KOPT-K1 (cell line): Measurements from ENCODE around the gene BPHL.
"Not testable (repeated sequence)": the region's sequence is repeated elsewhere in the genome, so short reads cannot be mapped to it uniquely, and the experiment has no call there.

ENCODE experiments used
- H3K27ac ChIP-seq: fragments of 200-600 bp; sonication (generic); 2 replicates; pipeline ENCODE4 v1.5.1; 2016; ENCODE audit warnings: antibody characterized with exemption, mild to moderate bottlenecking, low read depth, low read length; ENCODE audit not compliant: poor library complexity, severe bottlenecking
- H3K36me3 ChIP-seq: fragments of 200-600 bp; sonication (generic); 2 replicates; pipeline ENCODE4 v1.5.1; 2017; ENCODE audit warnings: antibody characterized with exemption, mild to moderate bottlenecking, low read length, moderate library complexity; ENCODE audit not compliant: insufficient read depth
- H3K9me3 ChIP-seq: fragments of 200-600 bp; sonication (generic); 2 replicates; pipeline ENCODE4 v1.5.1; 2017; ENCODE audit warnings: antibody characterized with exemption, low read length, mild to moderate bottlenecking; ENCODE audit not compliant: insufficient read depth, poor library complexity, severe bottlenecking

BPHL gene

DNA sequence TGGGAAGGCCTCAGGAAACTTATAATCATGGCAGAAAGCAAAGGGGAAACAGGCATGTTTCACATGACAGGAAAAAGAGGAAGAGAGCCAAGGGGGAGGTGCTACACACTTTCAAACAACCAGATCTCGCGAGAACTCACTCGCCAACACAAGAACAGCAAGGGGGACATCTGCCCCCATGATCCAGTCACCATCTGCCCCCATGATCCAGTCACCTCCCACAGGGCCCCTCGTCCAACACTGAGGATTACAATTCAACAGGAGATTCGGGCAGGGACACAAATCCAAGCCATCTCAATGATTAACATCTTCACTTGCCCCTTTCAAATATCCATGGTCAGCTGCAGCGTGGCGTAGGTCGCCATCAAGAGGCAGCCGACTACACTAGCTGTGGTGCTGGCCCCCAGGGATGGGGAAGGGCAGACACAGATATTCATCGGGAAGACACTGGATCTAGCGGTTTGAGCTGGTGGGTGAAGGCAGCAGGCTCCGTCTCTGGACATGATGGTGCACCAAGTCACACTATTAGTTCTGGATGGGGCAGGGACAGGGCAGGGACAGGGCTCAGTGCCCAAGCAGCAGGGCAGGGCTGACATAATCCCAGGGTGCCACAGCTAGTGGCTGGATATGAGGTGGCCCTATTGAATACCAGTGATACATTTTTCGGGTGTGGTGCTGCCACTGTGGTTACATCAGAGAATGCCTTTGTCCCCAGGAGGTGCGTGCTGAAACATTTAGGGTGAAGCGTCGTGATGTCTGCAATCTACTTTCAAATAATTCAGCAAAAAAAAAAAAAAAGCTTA lies 77.4 kb downstream of the BPHL start:
- no peak overlapping the region for H3K27ac ChIP-seq
- no peaks in the 10 kb centered on the region for H3K36me3 ChIP-seq
- no peaks in the 10 kb centered on the region for H3K9me3 ChIP-seq

DNA sequence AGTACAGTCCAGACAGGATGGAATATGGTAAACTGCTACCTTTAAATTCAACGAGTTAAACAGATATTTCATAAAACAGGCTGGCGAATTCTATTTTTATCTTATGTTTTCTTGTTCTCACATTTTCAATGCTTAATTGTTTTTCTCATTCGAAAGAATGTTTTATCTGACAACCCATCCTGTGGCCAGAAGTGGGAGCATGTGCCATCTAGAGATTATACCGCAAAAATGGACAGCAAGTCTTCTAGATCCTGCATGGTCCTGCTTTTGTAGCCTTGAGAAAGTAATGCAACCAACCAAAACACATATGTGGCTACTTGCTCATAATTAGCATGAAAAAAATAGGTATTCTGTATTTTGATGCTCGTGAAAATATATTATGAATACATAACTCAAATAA lies 78.3 kb downstream of the BPHL start:
- Histone ChIP-seq H3K36me3 (no peaks in the 10 kb centered on the region), H3K9me3 (no peaks in the 10 kb centered on the region), H3K27ac (no peak overlapping the region)

DNA sequence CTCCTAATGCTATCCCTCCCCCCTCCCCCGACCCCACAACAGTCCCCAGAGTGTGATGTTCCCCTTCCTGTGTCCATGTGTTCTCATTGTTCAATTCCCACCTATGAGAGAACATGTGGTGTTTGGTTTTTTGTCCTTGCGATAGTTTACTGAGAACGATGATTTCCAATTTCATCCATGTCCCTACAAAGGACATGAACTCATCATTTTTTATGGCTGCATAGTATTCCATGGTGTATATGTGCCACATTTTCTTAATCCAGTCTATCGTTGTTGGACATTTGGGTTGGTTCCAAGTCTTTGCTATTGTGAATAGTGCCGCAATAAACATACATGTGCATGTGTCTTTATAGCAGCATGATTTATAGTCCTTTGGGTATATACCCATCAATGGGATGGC lies 79.2 kb downstream of the BPHL start:
- not testable (repeated sequence) for H3K9me3 ChIP-seq, H3K27ac ChIP-seq, H3K36me3 ChIP-seq

DNA sequence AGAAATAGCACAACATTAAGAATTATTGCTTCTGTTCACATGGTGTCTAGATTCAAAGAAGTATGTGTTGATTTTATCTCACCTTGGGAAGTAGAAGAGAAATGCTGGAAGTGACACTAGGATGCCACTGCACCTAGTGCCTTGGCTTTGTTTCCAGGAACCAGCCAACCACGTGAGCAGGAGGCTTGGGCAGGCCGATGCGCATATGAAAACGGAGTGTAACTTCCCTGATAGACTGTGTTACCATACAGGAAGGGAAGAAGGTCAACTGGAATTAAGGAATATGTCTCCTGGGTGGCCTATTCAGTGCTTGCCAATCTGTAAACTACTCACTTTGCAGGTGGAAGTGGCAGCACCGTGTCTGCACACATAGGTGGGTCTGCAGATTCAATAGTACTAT lies 80.9 kb downstream of the BPHL start:
- Histone ChIP-seq H3K9me3 (no peaks in the 10 kb centered on the region), H3K36me3 (no peaks in the 10 kb centered on the region), H3K27ac (no peak overlapping the region)

DNA sequence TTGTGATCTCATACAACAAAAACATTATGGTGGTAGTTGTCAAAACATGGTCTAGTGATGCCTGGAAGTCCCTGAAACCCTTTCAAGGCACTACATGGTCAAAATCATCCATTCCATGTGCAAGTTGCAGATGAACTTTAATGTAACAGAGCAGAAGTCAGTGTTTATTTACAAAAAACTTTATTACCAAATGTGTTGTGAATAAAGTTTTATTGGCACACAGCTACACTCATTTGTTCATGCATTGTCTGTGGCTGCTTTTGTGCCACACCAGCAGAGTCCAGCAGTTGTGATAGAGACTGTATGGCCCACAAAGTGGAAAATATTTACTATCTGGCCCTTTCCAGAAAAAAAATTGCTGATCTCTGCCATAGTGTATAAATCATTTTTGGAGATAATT lies 82.2 kb downstream of the BPHL start:
- H3K9me3 ChIP-seq = no peaks in the 10 kb centered on the region
- no peak overlapping the region for H3K27ac ChIP-seq
- H3K36me3 ChIP-seq = no peaks in the 10 kb centered on the region

DNA sequence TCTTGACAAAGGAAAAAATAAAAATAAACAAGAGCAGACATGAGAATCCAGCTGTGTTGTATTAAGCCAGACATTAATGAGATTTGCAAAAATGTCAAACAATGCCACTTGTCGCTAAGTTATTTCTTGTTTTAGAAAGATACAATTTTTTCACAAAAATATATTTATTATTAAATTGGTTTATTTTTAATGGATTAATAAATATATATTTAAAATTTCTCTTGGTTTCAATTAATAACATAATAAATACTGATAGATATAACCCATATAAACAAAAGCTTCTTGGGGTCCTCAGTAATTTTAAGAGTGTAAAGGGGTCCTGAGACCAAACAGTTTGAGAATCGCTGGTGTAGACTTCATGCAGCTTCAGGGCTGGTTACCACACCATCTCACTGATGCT lies 82.9 kb downstream of the BPHL start:
- Histone ChIP-seq H3K36me3 (no peaks in the 10 kb centered on the region), H3K9me3 (no peaks in the 10 kb centered on the region), H3K27ac (no peak overlapping the region)
